Choroid plexus epithelial cell (primary cell): ENCODE measurements around the gene KCTD18.

Experiments used
- DNase-seq: peaks from one replicate; pipeline ENCODE4 v3.0.0-alpha.2; 2010; ENCODE audit warnings: low read depth
- H3K4me3 ChIP-seq: 2 replicates; pipeline ENCODE4 v1.5.1; 2011; ENCODE audit warnings: low read depth, mild to moderate bottlenecking, control low read depth, low read length, moderate library complexity
- TF ChIP-seq, protein P1 (sequence below): conservative IDR thresholded peaks from 2 replicates; pipeline ENCODE4 v1.5.1; 2011; ENCODE audit warnings: low read depth, mild to moderate bottlenecking, control low read depth, inconsistent platforms, low read length, moderate library complexity

The KCTD18 gene

GRCh38 chr2:200525882-200526651 is 16.2 kb upstream of the KCTD18 start, which contains the start of gene SGO2:
Gene SGO2, plus strand, starts transcription at chr2:200526207. Its CDS starts 6,769 bp downstream, at chr2:200532976.
- peak within 1 kb of the TSS; percentile 97 for H3K4me3 ChIP-seq
- TF ChIP-seq, protein P1, sequence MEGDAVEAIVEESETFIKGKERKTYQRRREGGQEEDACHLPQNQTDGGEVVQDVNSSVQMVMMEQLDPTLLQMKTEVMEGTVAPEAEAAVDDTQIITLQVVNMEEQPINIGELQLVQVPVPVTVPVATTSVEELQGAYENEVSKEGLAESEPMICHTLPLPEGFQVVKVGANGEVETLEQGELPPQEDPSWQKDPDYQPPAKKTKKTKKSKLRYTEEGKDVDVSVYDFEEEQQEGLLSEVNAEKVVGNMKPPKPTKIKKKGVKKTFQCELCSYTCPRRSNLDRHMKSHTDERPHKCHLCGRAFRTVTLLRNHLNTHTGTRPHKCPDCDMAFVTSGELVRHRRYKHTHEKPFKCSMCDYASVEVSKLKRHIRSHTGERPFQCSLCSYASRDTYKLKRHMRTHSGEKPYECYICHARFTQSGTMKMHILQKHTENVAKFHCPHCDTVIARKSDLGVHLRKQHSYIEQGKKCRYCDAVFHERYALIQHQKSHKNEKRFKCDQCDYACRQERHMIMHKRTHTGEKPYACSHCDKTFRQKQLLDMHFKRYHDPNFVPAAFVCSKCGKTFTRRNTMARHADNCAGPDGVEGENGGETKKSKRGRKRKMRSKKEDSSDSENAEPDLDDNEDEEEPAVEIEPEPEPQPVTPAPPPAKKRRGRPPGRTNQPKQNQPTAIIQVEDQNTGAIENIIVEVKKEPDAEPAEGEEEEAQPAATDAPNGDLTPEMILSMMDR: no peak

DNA sequence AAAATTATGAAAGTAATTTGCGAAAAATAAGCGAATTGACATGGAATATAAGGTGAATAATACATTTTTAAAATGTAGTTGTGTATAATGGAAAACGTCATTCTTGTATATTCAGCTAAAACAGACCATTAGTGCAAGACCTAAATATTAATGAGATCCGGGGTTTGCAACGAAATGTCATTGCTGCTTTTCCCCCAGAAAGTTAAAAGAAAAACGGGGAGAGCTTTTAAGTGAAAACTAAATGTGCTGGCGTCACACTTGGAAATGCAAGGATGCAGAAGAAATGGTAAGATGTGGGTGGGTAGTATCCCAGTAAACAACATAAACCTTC is 15.6 kb upstream of the KCTD18 start:
- peak overlapping the region; percentile 97 for H3K4me3 ChIP-seq

More at GRCh38 chr2:200525882-200526651, 16.2 kb upstream of the KCTD18 start, which contains the start of gene SGO2:
- DNase-seq: peak; percentile 93

DNA sequence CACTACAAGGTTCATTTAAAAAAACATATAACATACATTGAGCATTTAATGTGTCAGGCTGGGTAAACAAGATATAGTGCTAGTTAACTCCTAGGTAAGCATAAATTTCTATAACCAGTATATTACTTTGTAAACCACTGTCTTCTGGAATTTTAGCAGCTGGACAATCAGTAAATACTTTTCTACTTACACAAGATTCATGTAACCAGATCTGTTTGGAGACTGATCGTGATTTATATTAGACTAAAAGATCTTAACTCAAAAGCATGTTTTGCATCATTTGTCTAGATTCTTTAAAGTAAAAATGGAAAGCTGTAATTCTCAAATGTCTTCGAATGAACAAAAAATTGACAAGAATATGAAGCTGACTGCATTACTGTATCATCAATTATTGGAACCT is 15.2 kb upstream of the KCTD18 start:
- no peak overlapping the region for H3K4me3 ChIP-seq
- DNase-seq: no peak
- TF ChIP-seq, protein P1: no peak

More for the DNA sequence above, 15.6 kb upstream of the KCTD18 start:
- TF ChIP-seq, protein P1: no peak
- no peak for DNase-seq

- TF ChIP-seq, protein P1: no peak
- H3K4me3 ChIP-seq: no peak overlapping the region
- no peak for DNase-seq
These were observed 13.7 kb upstream of the KCTD18 start for GRCh38 chr2:200523604-200524003.

- DNase-seq: no peak
- TF ChIP-seq, protein P1: no peak
- no peak overlapping the region for H3K4me3 ChIP-seq
These were observed 13.3 kb upstream of the KCTD18 start for GRCh38 chr2:200523158-200523557.

DNA sequence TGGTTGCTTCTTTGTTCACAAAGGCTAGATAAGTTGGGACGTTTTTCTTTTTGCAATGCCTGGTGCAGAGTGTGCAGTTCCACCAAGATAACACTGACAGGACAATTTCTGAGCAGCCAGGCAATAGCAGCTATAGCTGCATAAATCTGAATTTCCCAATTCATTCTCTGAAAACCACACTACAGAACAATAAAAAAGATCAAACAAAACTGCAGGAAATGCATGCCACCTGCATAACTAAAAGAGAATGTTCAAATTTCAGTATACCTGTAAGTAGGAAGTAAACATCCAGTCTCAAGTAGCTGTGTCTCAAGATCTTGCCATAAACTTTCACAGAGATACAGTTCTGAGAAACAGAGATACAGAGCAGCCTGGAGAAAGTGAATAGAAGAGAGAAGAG is 5.3 kb upstream of the KCTD18 start:
- H3K4me3 ChIP-seq: no peak overlapping the region
- TF ChIP-seq, protein P1: no peak
- DNase-seq: no peak

DNA sequence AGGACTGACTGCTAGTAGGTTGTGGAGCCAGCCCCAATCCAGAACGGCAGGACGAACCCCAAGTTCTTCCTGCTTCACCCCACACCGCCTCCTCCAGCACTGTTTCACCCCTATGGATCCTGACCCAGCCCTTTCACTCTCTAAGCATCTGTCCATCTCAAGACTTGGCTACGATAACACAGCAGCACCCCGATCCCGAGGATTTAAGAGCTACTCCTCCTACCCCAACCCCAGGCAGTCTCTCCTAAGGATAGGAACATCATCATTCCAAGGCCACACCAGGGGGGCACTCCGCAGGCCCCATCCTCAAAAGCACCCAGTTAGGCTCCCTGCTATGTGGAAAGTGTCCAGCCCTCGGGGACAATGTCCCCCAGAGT is 645 bp downstream of the KCTD18 start:
- DNase-seq: peak; percentile 11
- TF ChIP-seq, protein P1: no peak
- peak overlapping the region; percentile 76 for H3K4me3 ChIP-seq
